HG03196 (cell line): ENCODE measurements around the gene HLA-F.

Source experiments
- ATAC-seq: cut with Tn5 transposase; IDR thresholded peaks from one replicate; pipeline ENCODE4 v1.9.1; 2021; ENCODE audit not compliant: unreplicated experiment

HLA-F gene

DNA sequence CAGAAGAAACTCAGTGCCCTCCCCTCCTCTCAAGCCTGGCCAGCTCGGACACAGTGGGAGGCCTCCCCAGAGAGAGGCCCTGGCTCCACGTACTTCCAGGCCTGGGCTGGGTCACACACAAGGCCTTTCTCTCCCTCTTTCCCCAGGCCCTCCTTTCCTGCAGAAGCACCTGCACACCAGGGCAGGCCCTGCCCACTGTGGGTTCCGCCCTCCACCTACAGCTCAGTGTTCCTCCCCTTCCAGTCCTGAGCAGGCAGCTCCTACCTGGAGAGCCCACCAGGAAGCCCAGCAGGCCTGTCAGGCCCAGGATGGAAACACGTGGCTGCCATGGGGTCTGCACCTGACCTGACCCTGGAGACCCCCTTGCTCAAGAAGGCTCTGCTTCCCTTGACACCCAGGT lies 18.9 kb downstream of the HLA-F start:
- no peak for ATAC-seq

DNA sequence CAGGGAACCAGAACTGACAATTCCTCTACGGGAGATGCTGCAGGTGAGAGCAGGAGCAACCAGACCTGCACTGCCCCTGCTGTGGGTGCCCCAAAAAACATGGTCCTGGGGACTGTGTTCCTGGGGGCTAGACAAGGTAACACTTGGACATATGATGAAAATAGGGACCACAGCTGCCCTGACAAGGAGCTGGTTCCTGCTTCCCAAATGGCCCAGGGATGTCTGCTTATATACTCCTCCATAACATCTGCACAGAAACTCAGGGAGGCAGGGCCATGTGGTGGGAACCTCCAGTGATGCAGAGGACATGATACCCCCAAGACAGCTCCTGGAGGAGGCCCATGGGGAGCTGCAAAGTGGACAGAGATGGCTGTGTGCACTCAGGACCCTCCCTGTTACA lies 19.8 kb downstream of the HLA-F start:
- no peak for ATAC-seq

DNA sequence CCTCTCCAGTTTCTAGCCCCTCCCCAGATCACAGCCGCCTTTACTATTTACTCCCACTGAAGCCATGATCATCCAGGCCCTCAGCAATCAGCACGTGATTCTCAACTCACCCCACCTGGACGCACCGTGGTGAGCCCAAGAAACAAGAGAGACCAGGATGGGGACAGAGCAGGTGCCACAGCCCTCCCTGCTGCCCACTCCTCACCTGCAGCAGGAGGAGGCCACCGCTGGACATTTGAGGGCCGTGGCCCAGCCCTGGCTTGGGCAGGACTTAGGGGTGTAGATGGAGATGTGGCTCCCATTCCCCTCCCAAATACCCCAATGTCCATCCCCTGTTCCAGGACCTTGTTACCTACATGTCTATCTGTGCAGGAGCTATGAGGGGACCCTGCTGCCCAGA lies 20.3 kb downstream of the HLA-F start:
- no peak for ATAC-seq

DNA sequence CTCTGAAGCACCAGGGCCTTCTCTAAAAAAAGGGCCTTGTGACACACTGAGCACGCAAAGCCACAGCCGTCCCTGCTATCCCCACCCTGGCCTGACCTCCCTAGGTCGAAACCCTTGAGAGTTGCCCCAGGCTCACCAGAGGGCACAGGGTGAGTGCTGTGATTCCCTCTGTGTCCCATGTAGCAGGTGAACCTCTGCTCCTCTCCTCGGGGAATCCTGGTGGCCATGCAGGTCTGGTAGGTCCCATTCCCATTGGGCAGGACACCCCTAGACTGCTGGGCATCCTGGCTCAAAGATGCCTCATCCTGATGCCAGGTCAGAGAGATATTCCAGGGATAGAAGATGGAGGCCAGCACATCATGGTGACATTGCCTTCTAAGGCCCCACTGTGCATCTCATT lies 20.9 kb downstream of the HLA-F start:
- ATAC-seq: no peak

DNA sequence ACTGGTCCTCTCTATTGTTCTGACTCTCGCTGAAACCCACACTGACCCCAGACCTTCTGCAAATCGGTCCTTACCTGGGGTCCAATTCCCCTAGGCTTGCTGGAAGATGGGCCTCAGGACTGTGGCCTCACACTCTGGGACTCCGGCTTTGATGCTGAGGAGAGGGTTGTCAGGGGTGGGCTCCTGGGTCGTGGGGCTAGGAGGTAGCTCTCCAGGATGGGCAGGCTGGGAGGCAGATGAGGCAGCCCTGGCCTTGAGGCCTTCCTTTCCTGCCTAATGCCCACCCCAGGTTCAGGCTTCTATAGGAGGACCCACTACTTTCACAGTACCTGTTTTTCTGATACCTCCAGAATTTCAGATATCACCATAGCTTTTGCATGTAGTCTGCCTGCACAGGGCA lies 21.4 kb downstream of the HLA-F start:
- ATAC-seq: no peak

DNA sequence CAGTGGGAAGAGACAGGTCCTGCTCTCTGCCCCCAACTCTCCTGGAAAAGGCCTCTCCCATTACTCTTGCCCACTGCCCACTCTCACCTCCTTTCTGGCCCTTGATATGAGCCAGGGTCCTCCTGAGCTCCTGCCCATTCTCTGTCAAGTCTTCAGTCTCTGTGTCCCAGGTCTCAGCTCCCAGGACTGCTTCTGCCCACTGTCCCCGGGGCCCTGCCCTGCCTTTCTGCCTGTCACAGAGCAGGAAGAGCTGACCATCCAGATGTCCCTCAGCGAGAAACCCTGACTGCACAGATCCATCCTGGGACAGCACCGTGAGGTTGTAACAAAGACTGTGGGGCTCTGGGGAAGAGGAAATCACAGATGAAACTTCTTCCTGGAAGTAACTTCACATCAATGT lies 22.2 kb downstream of the HLA-F start:
- no peak for ATAC-seq

DNA sequence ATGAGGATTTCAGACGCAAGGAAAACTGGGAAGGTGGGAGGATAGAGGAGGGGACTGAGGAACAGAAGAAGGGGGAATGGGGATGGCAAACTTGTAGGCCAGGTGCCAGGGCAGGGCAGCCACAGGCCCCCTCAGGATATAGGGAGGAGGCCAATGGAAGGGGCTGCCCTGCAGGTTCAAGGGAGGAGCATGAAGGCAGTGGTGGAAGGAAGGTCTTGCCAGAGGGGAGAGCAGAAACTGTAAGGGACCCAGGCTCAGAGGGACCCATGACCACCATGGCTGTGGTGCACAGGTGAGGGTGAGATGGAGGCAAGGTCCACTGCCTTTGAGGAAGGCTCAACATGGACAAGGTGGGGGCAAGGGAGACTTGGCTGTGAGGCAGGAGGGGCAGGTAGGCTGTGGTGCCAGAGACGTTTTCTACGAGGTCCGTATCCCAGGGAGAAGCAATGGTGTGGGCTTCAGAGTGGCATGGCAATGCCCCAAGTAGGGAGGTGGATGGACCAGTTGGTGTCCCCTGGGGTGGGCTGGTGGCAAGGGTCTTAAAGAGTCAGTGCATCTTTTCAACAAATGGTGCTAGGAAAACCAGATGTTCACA lies 22.7 kb downstream of the HLA-F start:
- no peak for ATAC-seq

DNA sequence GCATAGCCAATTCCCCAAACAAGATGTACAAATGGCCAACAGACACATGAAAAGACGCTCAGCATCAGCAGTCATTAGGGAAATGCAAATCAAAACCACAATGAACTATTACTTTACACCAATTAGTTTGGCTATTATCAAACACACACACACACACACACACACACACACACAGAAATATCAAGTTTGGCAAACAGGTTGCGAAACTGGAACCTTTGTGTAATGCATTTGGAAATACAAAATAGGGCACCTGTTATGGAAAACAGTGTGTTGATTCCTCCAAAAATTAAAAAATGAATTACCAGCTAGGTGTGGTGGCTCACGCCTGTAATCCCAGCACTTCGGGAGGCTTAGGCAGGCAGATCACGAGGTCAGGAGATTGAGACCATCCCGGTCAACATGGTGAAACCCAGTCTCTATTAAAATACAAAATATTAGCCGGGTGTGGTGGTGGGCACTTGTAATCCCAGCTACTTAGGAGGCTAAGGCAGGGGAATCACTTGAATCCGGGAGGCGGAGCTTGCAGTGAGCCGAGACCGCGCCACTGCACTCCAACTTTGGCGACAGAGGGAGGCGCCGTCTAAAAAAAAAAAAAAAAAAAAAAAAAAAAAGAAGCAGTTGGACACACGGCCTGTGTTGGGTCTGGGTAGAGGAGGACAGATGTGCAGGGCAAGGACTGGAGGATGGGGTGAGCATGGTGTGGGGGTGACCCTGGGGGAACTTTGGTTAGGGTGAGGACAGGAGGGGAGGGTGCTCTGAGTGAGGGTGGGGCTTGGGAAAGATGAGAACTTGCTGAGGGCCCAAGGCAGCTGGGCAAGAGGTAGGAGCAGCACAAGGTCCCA lies 23.8 kb downstream of the HLA-F start:
- ATAC-seq: no peak

DNA sequence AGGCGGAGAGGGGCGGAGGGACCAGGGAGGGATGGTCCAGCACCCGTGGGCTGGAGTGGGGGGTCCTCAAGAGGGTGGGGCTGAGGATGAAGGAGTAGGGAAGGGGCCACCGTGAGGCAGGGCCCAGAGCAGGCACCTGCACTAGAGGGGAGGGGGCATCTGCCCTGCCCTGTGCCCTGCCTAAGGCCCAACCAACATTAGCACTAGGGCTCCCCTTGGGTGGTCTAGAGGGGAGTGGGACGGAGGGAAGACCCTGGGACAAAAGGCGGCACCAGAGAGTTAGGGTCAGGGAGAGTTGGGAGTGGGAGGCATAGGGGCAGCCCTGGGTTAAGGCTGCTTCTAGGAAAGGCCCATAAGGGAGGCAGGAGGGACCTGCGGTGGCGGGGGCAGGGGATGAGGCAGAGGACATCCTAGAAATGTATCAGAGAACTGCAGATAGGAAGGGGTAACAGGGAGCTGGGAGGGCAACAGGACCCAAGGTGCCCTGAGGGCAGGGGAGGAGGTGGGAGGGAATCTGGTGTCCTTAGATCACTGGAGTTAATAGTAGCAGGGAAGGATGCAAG lies 24.5 kb downstream of the HLA-F start:
- ATAC-seq: no peak

DNA sequence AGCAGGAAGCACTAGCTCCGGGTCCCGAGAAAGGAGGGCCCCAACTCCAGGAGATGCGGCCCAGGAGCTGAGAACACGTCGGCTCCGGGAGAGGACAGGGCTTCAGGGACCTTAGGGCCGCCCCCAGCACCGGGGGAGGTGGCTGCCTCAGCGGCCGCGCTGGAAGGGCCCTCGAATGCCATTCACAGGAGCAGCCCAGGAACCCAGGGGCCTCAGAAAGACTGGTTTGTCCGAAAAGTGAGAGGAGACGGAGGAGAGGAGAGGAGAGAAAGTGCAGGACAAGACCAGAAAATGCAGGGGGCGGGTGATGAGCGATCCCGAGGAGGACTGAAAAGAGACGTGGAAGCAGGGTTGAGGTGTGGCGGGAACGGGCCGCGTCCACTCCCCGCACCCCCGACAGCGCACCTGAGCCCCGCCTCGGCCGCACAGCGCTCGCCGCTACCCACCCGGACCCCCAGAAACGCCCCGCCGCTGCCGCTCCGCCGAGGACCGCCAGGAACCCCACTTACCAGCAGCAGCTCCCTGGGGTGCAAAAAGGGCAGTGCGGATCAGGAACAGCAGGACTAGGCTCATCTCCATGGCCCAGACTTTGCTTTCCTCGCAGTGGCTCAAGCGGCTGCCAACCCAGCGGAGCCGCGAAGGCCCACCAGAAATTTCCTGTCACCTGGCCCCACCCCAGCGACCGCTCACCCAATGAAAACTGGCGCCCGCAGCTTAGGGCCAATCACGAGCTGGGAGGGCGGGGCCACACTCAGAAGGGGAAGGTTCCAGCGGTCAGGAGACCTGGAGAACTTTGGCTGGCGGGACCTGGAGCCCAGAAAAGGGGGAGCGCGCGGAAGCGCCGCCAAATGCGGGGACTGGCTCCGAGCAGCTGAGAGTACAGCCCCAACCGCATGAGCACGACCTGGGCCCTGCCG lies 25.4 kb downstream of the HLA-F start:
- ATAC-seq: peak; percentile 75

DNA sequence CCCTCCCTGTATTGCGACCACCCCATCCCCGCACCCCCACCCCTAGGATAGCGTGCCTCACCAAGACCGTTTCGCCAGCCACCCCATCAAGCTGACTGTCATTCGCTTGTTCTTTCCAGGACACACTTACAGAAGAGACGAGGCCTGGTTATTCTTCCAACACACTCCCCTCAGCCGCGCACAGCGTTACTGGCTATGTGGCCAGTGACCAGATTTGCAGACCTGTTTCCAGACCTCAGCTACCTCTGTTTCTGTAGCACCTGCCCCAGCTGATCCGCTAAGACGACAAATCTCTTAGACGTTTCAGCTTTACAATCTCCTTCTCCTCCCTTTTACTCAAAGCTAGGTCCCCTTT lies 26.1 kb downstream of the HLA-F start:
- ATAC-seq: no peak

DNA sequence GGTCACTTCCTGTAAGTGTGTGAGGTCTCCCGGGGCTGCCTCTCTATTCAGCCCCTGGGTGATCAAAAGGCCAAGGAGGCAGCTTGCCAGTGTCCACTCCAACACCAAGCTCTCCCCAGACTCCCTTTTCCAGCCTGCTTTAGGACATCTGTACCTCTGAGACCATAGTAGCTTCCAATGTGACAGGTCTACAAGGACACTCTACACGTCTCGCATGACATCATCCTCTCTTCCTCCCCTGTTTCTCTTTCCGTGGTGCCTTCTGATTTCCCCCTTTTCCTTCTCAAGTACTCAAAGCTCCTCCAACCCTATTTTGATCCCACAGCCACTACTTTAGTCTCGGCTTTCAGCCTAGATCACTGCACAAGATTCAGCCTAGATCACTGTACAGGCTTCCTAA lies 26.4 kb downstream of the HLA-F start:
- no peak for ATAC-seq

DNA sequence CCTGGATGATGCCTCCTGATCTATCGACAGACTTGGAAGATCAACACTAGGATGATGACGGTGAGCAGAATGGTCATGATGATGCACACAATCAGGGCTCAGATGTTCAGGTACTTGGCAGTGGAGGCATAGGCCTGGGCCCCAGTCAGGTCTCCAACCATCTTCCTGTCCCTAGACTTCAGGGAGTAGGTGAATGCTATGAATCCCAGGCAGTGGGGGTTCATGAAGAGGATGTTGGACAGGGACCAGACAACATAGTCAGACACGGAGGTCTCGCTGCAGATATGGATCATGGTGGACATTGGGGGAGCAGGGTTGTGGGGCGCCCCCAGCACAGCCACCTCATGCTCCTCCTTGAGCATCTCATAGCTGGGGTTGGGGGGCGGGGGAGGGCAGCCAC lies 27.5 kb downstream of the HLA-F start:
- no peak for ATAC-seq

DNA sequence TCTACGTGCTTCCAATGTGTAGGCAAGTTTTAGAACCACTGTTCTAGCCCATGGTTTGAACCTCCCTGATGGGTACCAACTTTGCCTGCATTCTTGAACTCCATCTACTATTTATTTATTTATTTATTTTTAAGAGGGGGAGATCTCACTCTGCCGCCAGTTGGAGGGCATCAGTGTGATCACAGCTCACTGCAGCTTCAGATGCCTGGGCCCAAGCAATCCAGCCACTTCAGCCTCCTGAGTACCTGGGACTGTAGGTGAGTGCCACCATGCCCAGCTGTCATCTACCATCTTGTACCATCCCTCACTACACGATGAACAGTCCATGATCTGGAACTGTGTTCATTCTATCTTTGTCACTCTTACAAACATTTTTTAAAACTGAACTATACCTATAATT lies 28.2 kb downstream of the HLA-F start:
- no peak for ATAC-seq

DNA sequence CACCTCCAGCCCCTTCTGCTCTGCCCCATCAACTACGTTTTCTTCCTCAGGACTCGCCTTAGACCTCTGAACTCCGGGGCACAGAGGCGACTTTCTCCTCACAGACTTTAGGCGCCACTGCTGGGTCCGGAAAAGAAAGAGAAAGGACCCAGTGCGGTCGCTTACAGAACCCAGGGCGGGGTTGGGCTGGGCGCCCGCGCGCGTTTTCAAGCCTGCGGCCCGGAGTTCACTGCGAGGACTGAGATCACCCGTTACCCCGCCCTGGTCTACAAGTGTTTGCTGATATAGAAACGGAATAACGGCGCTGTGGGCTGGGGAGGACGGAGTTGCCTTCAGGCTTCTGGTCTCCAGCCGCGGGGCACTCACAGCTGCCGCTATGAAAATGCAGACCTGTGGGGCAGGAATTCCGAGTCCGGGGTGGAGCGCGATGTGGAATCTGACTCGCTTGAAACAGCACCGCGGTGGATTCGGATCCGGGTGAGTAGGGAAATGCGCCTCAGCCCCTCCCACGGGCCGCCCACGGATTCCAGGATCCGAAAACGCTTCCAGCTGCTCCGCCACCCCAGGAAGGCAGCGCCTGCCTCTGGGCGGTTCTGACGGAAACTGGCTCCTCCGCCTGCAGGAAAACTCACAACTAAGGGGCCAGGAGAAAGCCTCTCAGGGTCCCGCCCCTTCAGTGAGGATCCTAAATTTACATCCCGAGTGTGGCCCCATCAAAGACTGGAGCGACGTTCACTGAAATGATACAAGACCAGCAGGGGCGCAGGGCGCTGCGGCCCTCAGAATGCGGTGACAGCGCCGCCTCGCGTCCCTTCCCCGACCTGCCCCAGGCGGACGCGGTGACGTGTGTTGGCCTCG lies 29.4 kb downstream of the HLA-F start:
- peak; percentile 62 for ATAC-seq

DNA sequence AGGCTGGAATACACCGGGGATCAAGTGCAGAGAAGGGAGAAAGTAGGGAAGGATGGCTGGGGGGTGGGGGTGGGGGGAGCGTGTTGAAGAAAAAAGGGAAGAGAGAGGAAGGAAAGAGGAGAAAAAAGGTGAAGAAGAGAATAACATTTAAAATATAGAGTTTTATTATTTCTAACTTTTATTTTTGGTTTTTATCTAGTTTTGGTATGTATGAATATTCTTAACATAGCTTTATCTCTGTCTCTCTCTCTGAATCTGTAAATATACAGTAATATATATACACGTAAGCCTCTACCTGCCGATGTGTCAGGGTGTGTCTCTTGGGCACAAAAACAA lies 30.0 kb downstream of the HLA-F start:
- no peak for ATAC-seq

DNA sequence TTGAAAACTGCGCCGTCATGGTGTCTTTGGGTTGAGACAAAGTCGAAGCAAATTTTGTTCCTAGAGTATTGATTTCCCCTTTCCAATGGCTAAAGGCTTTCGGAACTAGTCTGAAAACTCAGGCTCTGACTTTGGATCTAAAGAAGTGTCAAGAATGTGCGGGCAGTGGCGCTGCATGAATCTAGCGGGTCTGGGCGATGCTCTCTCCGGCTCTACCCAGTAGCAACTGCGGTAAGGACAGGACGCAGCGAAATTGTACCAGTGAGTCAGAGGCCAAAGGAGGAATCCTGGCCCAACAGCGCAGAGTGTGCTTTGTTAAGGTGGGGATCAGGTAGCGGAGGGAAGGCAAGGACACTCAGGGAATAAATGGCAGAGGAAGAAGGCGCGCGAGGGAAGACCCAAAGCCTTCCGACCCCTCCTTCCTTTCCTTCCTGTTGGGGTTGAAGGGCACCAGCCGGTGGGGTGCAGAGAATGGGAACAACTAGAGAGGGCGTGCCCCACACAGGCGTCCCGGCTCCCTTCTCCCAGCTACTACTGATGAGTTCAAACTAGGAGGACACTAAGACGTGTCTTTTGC lies 32.1 kb downstream of the HLA-F start:
- no peak for ATAC-seq

DNA sequence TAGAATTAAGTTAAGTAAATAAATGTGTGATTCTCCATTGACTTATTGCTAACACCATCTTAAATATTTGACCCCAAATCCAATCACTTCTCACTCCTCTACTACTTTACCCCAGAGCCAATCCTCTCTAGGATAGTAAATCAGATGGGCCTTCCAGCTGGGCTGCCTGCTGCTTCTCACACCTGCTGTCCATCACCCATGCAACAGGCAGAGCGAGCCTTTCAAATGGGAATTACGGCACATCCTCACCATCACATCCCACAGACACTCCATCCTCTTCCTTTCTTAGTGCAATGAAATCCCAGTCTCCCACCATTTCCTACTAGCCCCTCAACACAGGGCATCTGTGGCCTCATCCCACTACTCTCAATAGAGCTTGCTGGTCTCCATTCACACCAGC lies 34.0 kb downstream of the HLA-F start:
- ATAC-seq: no peak

DNA sequence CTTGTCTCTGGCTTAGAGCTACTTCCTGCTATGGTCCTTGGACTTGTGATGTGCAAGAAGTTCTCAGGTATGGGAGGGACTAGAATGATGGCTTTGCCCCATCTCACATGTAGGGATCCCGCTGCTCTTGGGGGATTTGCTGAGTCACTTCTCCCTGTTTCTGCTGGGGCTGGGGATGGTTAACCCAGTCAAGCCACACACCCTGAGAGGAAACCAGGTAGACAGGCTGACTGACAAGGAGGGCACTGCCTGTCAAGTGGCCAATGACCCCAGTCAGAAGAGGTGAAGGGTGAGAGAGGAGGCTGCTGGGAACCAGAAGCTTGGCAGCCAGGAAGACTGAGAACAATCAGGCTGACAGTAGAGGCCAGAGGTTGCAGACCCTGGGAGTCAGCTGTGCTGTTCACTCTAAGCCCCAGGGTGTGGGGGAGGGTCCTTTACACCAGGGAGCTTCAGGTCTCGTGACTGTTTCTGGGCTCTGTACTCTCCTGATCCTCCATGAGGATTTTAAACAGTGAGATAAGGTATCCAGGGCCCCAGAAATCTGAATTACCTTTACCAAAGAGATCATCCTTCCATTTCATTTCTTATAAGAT lies 34.6 kb downstream of the HLA-F start:
- no peak for ATAC-seq

DNA sequence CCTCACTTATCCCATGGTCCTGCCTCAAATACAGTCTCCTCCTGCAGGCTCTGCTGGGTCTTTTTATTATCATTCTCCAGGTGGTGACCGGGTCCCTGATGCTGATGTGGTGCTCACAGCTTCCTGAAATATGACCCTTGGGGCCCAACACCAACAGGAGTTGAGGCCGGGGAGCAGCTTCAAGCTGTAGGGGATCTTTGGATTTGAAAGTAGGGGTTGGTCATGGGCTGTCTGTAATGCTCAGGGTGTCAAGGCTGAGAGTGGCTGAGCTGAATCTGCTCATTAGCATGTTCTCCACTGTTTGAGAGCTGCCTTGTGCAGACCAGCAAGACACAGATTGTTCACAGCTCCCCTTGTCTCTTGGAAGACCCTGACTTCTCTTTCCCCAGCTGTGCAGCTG lies 35.5 kb downstream of the HLA-F start:
- no peak for ATAC-seq
